PC-9 (cell line): ENCODE data around the gene CTNND1. TPM values are rescaled to one million over a fixed set of nuclear protein-coding genes. Genes with fewer than 3 reads are reported as not detected.
A peak's percentile ranks its signal among the peaks of the same experiment; 100 is the strongest.

ENCODE experiments used
- BruUV-seq: library from RNA; stranded (reverse); fragments of 400-500 nt; replicated peaks from 2 replicates; lab custom pipeline; 2021; lab: Mats Ljungman, UMichigan
- CTCF ChIA-PET: fragments of 300-600 bp; sonication (Branson Sonifier 250); formaldehyde crosslinking; loops from one replicate; lab custom pipeline; 2022; ENCODE audit warnings: antibody characterized with exemption; lab: Charles Lee
- POLR2A ChIA-PET: fragments of 300-600 bp; sonication (Branson Sonifier 250); formaldehyde crosslinking; loops from one replicate; lab custom pipeline; 2022; ENCODE audit warnings: antibody characterized with exemption; ENCODE audit not compliant: unreplicated experiment; lab: Charles Lee
- DNase-seq, 2 experiments: peaks; one replicate each; pipeline versions ENCODE4 v3.0.0 to v3.0.0-alpha.2; 2015 to 2022; ENCODE audit warnings: mixed read lengths in 1 of 2
- H2AFZ ChIP-seq: fragments of 200-600 bp; sonication (generic); 2 replicates; pipeline ENCODE4 v1.8.1; 2017; ENCODE audit warnings: antibody characterized with exemption
- H3F3A ChIP-seq: fragments of 200-600 bp; sonication (generic); 2 replicates; pipeline ENCODE4 v1.8.1; 2017; ENCODE audit warnings: antibody characterized with exemption, mild to moderate bottlenecking, low read depth; ENCODE audit not compliant: insufficient read depth
- H3K27ac ChIP-seq: fragments of 200-600 bp; sonication (generic); 2 replicates; pipeline ENCODE4 v1.6.1; 2016; ENCODE audit warnings: mixed run types
- H3K27me3 ChIP-seq: fragments of 200-600 bp; sonication (generic); 2 replicates; pipeline ENCODE4 v1.6.1; 2016; ENCODE audit warnings: low read depth, mixed run types; ENCODE audit not compliant: insufficient read depth
- H3K36me3 ChIP-seq: fragments of 200-600 bp; sonication (generic); 2 replicates; pipeline ENCODE4 v1.6.1; 2016; ENCODE audit warnings: low read depth, mixed run types
- H3K4me1 ChIP-seq: fragments of 200-600 bp; sonication (generic); replicated peaks from 2 replicates; pipeline ENCODE4 v1.6.1; 2016; ENCODE audit warnings: mixed run types; ENCODE audit not compliant: insufficient read depth
- H3K4me2 ChIP-seq: fragments of 200-600 bp; sonication (generic); 2 replicates; pipeline ENCODE4 v1.6.1; 2017; ENCODE audit warnings: mixed run types
- H3K4me3 ChIP-seq: fragments of 200-600 bp; sonication (generic); 2 replicates; pipeline ENCODE4 v1.6.1; 2016; ENCODE audit warnings: mixed run types
- H3K79me2 ChIP-seq: fragments of 200-600 bp; sonication (generic); 2 replicates; pipeline ENCODE4 v1.6.1; 2017; ENCODE audit warnings: low read depth, mixed run types
- H3K9me2 ChIP-seq: fragments of 200-600 bp; sonication (generic); 2 replicates; pipeline ENCODE4 v1.8.1; 2017; ENCODE audit warnings: mild to moderate bottlenecking; ENCODE audit not compliant: insufficient read depth
- H3K9me3 ChIP-seq: fragments of 200-600 bp; sonication (generic); 2 replicates; pipeline ENCODE4 v1.8.1; 2016; ENCODE audit warnings: low read depth; ENCODE audit not compliant: insufficient read depth
- H4K20me1 ChIP-seq: fragments of 200-600 bp; sonication (generic); 2 replicates; pipeline ENCODE4 v1.8.1; 2017; ENCODE audit not compliant: insufficient read depth
- EZH2 ChIP-seq: fragments of 200-600 bp; sonication (generic); IDR thresholded peaks from 2 replicates; pipeline ENCODE4 v1.8.0; 2017; ENCODE audit warnings: antibody characterized with exemption, low read depth
- intact Hi-C: fragments of 100-400 bp; cut with micrococcal nuclease; formaldehyde crosslinking; loops from one replicate; pipeline ENCODE4 v1.10.0; 2022; ENCODE audit not compliant: unreplicated experiment
- total RNA-seq: library from RNA; stranded (reverse); gene quantifications from 2 replicates; pipeline ENCODE4 v1.2.3, GENCODE V29; 2021
- TF ChIP-seq, protein P1 (sequence below): fragments of 200-600 bp; sonication (generic); conservative IDR thresholded peaks from 2 replicates; pipeline ENCODE4 v1.6.1; 2017; ENCODE audit warnings: mixed run types, antibody characterized with exemption, mild to moderate bottlenecking, moderate library complexity

CTNND1 gene
- total RNA-seq, 1 experiment from 2014 or later, result 340 TPM

- no TSS peak for BruUV-seq
- TF ChIP-seq, protein P1, sequence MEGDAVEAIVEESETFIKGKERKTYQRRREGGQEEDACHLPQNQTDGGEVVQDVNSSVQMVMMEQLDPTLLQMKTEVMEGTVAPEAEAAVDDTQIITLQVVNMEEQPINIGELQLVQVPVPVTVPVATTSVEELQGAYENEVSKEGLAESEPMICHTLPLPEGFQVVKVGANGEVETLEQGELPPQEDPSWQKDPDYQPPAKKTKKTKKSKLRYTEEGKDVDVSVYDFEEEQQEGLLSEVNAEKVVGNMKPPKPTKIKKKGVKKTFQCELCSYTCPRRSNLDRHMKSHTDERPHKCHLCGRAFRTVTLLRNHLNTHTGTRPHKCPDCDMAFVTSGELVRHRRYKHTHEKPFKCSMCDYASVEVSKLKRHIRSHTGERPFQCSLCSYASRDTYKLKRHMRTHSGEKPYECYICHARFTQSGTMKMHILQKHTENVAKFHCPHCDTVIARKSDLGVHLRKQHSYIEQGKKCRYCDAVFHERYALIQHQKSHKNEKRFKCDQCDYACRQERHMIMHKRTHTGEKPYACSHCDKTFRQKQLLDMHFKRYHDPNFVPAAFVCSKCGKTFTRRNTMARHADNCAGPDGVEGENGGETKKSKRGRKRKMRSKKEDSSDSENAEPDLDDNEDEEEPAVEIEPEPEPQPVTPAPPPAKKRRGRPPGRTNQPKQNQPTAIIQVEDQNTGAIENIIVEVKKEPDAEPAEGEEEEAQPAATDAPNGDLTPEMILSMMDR, result no peak
- TF ChIP-seq EZH2, result no peak
- no peak overlapping the region for H3K4me3 ChIP-seq
Measured at GRCh38 chr11:57751176-57751575, 10.4 kb upstream of the CTNND1 start.

GRCh38 chr11:57751676-57752253 is 9.8 kb upstream of the CTNND1 start, which contains the start of gene BTBD18:
BTBD18 (minus strand) TSS chr11:57751819; CDS start chr11:57751188, 631 bp downstream.
- BruUV-seq, result no TSS peak
- DNase-seq, result peak; percentile 18 to 50
- no peaks in the 10 kb centered on the region for H4K20me1 ChIP-seq
- ChIA-PET POLR2A (interaction anchor here (0.5 to 0.6 kb wide), 4 partner anchors 16 to 825 kb away, joined by 3 to 11 read pairs (median 8); partner anchors contain the start of gene SSRP1), CTCF (interaction anchor here (0.6 to 1.7 kb wide), 7 partner anchors 10 to 49 kb away, joined by 3 to 17 read pairs (median 3); partner anchors contain the start of genes CTNND1 and SELENOH)
- no peaks in the 10 kb centered on the region for H3K27me3 ChIP-seq
- H3K9me2 ChIP-seq, result no peaks in the 10 kb centered on the region
- H3F3A ChIP-seq, result peaks cover 26% of the 10 kb centered on the region
- no peaks in the 10 kb centered on the region for H3K9me3 ChIP-seq
- no peaks in the 10 kb centered on the region; the same call in 1 of the 2 replicates for H3K4me1 ChIP-seq
- H3K79me2 ChIP-seq, result no peaks in the 10 kb centered on the region
- no peak for TF ChIP-seq EZH2
- TF ChIP-seq, protein P1, result peak; percentile 63
- H3K4me3 ChIP-seq, result no peak within 1 kb of the TSS
- no peak within 1 kb of the TSS for H3K27ac ChIP-seq
- no peak within 1 kb of the TSS for H2AFZ ChIP-seq
- H3K36me3 ChIP-seq, result no peaks in the 10 kb centered on the region
- intact Hi-C loops, result no loop called here
- H3K4me2 ChIP-seq, result no peak within 1 kb of the TSS

More at GRCh38 chr11:57751176-57751575, 10.4 kb upstream of the CTNND1 start:
- no peaks in the 10 kb centered on the region for H3K36me3 ChIP-seq
- peaks cover 26% of the 10 kb centered on the region for H3F3A ChIP-seq
- intact Hi-C loops, result no loop called here
- H3K9me2 ChIP-seq, result no peaks in the 10 kb centered on the region
- no peak for DNase-seq
- H3K27ac ChIP-seq, result no peak overlapping the region
- H3K27me3 ChIP-seq, result no peaks in the 10 kb centered on the region
- CTCF ChIA-PET, result interaction anchor here (0.6 to 1.7 kb wide), 7 partner anchors 9 to 49 kb away, joined by 3 to 17 read pairs (median 3); partner anchors contain the start of genes CTNND1 and SELENOH
- POLR2A ChIA-PET, result interaction anchor here (0.5 to 0.6 kb wide), 3 partner anchors 17 to 415 kb away, joined by 3 to 11 read pairs (median 10); partner anchors contain the start of gene SSRP1
- H3K4me2 ChIP-seq, result no peak overlapping the region
- no peak overlapping the region for H2AFZ ChIP-seq
- no peaks in the 10 kb centered on the region; the same call in 1 of the 2 replicates for H3K4me1 ChIP-seq
- no peaks in the 10 kb centered on the region for H4K20me1 ChIP-seq
- no peaks in the 10 kb centered on the region for H3K79me2 ChIP-seq
- H3K9me3 ChIP-seq, result no peaks in the 10 kb centered on the region

DNA sequence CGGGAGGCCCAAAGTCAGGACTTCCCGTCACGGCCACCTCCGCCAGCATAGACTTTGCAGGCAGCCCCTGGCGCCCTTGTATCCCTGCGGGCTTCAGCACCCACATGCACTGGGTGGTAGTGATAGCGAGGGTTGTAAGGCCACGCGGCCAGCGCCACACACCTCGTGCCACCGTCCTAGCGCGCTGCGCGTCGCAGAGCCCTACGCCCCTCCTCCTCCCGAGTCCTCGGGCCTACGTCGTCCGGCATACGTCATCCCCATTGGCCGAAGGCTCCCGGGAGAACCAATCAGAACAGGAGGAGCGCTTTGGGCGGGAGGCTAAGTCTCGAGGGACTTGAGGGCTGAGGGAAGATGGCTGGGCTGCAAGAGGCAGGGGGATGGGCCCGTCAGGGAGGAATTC is 8.6 kb upstream of the CTNND1 start:
- no peak overlapping the region for H3K4me2 ChIP-seq
- H3K27me3 ChIP-seq, result no peaks in the 10 kb centered on the region
- no peak overlapping the region for H3K27ac ChIP-seq
- CTCF ChIA-PET, result no interaction called here
- H4K20me1 ChIP-seq, result no peaks in the 10 kb centered on the region
- no peaks in the 10 kb centered on the region; the same call in 1 of the 2 replicates for H3K4me1 ChIP-seq
- H3K79me2 ChIP-seq, result no peaks in the 10 kb centered on the region
- TF ChIP-seq, protein P1, result no peak
- no peak for TF ChIP-seq EZH2
- intact Hi-C loops, result no loop called here
- POLR2A ChIA-PET, result no interaction called here
- BruUV-seq, result no TSS peak
- no peaks in the 10 kb centered on the region for H3K9me3 ChIP-seq
- H3K9me2 ChIP-seq, result no peaks in the 10 kb centered on the region
- H3F3A ChIP-seq, result peaks cover 19% of the 10 kb centered on the region
- H2AFZ ChIP-seq, result no peak overlapping the region
- H3K36me3 ChIP-seq, result no peaks in the 10 kb centered on the region
- H3K4me3 ChIP-seq, result no peak overlapping the region
- DNase-seq, result no peak
